HG02938 (cell line): ENCODE results near the gene PTPRN2.

Experiments
- ATAC-seq: cut with Tn5 transposase; IDR thresholded peaks from one replicate; pipeline ENCODE4 v1.9.1; 2021; ENCODE audit warnings: mild to moderate bottlenecking, moderate library complexity; ENCODE audit not compliant: unreplicated experiment

Gene PTPRN2

GRCh38 chr7:158133057-158133456 lies 454.6 kb downstream of the PTPRN2 start:
- no peak for ATAC-seq

DNA sequence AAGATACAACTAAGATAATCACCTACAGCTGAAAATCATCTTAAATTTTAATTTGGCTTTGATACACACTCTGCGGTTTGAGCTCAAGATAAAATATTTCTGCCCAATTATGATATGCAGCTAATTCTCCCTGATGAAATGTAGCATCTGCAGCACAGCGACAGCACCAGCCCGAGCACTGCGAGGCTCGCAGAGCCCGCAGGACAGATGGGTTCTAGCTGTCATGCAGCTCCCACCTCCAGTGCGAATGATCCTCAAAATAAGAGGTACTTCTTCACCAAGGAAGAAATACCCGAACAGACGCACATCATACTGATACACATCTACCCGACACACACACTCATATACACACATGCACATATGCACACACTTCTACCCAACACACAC lies 457.6 kb downstream of the PTPRN2 start:
- no peak for ATAC-seq

- no peak for ATAC-seq
Measured at GRCh38 chr7:158129037-158130022, 458.3 kb downstream of the PTPRN2 start.

DNA sequence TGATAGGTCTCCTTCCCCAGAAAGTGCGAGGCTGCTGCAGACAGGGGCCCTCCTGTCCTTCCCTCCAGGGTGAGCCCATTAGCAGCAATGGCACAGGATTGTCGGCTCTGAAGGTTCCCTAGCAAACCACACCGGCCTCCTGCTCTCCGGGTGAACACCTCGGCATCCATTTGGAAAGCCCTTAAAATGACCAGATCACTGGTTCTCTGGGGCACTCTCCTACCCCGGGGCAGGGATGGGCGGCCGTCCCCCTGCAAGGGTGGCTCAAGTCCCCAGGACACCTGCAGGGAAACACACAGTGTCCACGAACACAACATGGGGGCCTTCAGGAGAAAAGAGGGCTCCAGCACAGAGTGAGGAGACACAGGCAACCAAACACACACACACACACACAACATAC lies 459.1 kb downstream of the PTPRN2 start:
- ATAC-seq: no peak

DNA sequence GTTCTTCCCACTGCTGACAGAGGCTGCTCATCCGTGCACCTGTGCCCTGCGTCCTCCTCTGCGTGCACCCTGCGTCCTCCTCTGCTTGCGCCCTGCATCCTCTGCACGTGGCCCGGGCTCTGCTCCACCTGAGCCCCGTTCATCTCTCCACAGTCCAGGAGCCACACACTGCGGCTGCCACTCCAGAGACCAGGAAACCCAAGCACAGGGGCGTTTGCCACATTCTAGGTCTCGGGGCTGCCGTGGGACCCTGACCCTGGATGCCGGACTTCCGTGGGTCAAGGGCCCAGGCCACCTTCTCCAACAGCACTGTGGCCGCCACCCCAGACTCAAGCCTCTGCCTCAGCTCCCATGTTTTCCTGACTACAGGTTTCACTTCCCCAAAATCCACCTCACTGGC lies 460.4 kb downstream of the PTPRN2 start:
- no peak for ATAC-seq

- no peak for ATAC-seq
Measured at GRCh38 chr7:158126661-158127060, 461.0 kb downstream of the PTPRN2 start.

- ATAC-seq: no peak
Measured at GRCh38 chr7:158125721-158126120, 461.9 kb downstream of the PTPRN2 start.

- ATAC-seq: no peak
Measured at GRCh38 chr7:158125091-158125490, 462.5 kb downstream of the PTPRN2 start.

DNA sequence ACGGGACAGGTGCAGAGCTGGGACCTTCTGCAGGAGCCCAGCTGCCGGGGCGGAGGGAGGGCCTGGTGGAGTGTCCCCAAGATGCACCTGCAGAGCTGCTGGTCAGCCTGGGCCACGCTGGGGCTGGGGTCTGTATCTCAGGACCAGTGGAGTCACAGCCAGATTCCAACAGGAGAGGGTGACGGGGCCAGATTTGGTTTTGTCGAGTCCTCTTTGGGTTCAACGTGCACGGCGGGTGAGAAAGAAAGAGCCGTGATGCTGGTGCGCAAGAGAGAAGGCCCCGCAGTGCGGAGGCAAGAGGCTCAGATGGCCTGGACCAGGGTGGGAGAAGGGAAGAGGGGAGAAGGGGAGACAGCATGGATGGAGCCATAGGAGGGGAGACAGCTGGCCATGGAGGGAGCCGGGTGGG lies 462.9 kb downstream of the PTPRN2 start:
- ATAC-seq: no peak

- ATAC-seq: no peak
Measured at GRCh38 chr7:158123753-158124152, 463.9 kb downstream of the PTPRN2 start.

- no peak for ATAC-seq
Measured at GRCh38 chr7:158123214-158123613, 464.4 kb downstream of the PTPRN2 start.

- ATAC-seq: no peak
Measured at GRCh38 chr7:158121441-158122045, 466.1 kb downstream of the PTPRN2 start.

- ATAC-seq: no peak
Measured at GRCh38 chr7:158120716-158121115, 466.9 kb downstream of the PTPRN2 start.

DNA sequence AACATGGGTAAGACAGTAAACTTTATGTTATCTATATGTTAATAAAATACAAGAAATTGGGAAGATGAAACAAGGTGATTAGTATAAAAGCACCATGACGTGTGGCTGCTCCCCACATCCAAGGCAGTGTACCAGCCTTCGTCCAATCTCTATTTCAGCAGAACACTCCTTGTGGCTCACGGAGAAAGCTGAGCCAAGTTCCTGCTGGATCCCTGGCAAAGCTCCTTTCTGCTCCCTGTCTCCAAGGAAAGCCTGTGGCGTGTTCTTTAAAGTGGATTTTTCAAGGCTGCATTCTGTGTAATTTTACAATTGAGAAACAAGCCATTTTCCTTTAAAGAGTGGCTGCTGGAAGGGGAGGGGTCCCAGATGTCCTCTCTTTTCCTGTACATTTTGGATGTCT lies 467.3 kb downstream of the PTPRN2 start:
- no peak for ATAC-seq

DNA sequence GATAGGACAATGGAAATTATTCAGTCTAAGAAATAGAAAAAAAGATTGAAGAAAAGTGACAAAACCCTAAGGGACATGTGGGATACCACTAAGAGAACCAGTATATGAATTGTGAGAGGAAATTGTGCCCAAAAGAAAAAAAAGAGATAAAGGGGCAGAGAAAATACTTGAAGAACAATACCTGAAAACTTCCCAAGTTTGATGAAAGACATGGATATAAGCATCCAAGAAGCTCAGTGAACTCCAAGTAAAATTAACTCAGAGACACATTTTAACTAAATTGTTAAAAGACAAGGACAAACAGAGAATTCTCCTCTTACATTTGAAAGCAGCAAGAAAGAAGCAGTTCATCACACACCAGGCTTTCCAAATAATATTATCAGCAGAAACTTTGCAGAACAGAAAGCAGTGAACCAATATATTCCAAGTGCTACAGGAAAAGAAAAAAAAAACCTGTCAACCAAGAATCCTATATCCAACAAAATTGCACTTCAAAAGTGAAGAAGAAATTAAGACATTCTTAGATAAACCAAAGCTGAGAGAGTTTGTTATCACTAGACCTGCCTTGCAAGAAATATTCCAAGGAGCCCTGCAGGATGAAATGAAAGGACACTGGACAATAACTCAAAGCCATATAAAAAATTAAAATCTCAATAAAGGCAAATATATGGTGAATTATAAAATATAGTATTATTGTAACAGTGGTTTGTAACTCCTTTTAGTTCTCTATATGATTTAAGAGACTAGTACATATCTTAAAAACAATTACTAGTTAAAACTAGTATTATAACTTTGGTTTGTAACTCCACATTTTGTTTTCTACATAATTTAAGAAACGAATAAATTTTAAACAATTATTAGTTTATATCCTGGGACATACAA lies 470.0 kb downstream of the PTPRN2 start:
- ATAC-seq: no peak

- ATAC-seq: no peak
Measured at GRCh38 chr7:158116235-158116634, 471.4 kb downstream of the PTPRN2 start.

DNA sequence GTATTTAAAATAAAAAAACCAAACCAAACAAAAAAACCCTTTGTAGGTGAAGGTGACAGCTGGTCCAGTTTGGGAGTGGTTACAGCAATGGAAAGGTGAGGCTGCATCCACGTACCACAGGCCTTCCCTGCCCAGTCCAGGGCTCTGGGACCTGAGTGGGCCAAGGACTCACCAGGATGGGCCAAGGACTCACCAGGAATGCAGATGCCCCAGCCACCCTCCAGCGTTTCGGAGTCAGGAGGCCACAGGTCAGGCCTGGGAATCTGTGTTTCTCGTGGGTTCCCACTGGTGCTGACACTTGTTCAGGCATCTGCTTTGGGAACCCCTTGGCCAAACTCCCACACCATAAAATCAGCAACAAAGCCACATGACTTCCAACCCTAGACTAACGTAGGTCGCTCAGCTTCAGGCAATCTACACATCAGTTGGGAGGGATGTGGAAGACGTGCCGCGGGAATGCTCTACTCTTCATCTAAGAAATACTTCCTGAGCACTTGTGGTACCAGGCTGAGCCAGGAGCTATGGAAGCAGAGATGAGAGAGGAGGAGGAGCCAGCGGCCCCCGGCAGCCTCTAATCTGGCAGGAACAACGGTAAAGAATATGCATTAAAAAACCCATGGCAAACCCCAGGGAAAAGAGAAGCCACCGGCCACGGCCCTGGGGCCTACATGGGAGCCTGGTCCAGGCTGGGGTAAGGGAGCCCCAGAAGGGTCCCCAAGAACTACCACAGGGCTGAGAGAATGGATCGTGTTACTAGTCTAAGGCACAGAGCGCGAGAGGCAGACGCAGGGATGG lies 473.4 kb downstream of the PTPRN2 start:
- ATAC-seq: no peak

- no peak for ATAC-seq
Measured at GRCh38 chr7:158113321-158114025, 474.1 kb downstream of the PTPRN2 start.

- no peak for ATAC-seq
Measured at GRCh38 chr7:158112571-158113320, 474.9 kb downstream of the PTPRN2 start.
